K562 (cell line): Measurements from ENCODE around the gene POLR1B. TPM values are rescaled to one million over a fixed set of nuclear protein-coding genes. Genes with fewer than 3 reads are reported as not detected.

Experiments
- CBFA2T2 ChIP-seq: fragments of 450-650 bp; conservative IDR thresholded peaks from 2 replicates; pipeline ENCODE4 v1.6.1; 2017; ENCODE audit warnings: mild to moderate bottlenecking
- CHAMP1 ChIP-seq: fragments of 450-650 bp; IDR thresholded peaks from 2 replicates; pipeline ENCODE4 v1.6.1; 2016; ENCODE audit warnings: mild to moderate bottlenecking
- CREB5 ChIP-seq: fragments of 250-450 bp; sonication (Bioruptor Pico); IDR thresholded peaks from 2 replicates; pipeline ENCODE4 v1.5.0; 2020; ENCODE audit warnings: mild to moderate bottlenecking
- ETS2 ChIP-seq: IDR thresholded peaks from 2 replicates; pipeline ENCODE4 v1.6.1; 2016; ENCODE audit warnings: borderline replicate concordance, missing genetic modification characterization, mild to moderate bottlenecking, moderate library complexity, missing compliant biosample characterization; ENCODE audit not compliant: poor library complexity, severe bottlenecking
- FIP1L1 ChIP-seq: fragments of 200-400 bp; formaldehyde crosslinking; IDR thresholded peaks from 2 replicates; pipeline ENCODE4 v1.6.1; 2018; ENCODE audit warnings: mild to moderate bottlenecking, low read depth, low read length; ENCODE audit not compliant: poor library complexity, severe bottlenecking
- FOXJ2 ChIP-seq: fragments of 200-800 bp; sonication (Bioruptor generic); IDR thresholded peaks from 2 replicates; pipeline ENCODE4 v1.6.1; 2016; ENCODE audit warnings: missing genetic modification characterization, missing compliant biosample characterization
- KAT8 ChIP-seq: fragments of 450-650 bp; IDR thresholded peaks from 2 replicates; pipeline ENCODE4 v1.6.1; 2016; ENCODE audit warnings: low read depth, mild to moderate bottlenecking
- KLF16 ChIP-seq: IDR thresholded peaks from 2 replicates; pipeline ENCODE4 v1.6.1; 2016; ENCODE audit warnings: antibody characterized with exemption
- MAFK ChIP-seq: IDR thresholded peaks from 2 replicates; pipeline ENCODE4 v1.6.1; 2011; ENCODE audit warnings: low read length, improper control_type of control experiment
- MTA2 ChIP-seq: fragments of 450-650 bp; IDR thresholded peaks from 2 replicates; pipeline ENCODE4 v1.6.1; 2016; ENCODE audit warnings: low read depth
- NFE2 ChIP-seq: IDR thresholded peaks from 2 replicates; pipeline ENCODE4 v1.6.1; 2014; ENCODE audit warnings: antibody characterized with exemption, low read depth
- PHTF2 ChIP-seq: fragments of 250-450 bp; sonication (Bioruptor Pico); IDR thresholded peaks from 2 replicates; pipeline ENCODE4 v1.5.0; 2021; ENCODE audit warnings: mild to moderate bottlenecking
- POLR2B ChIP-seq: fragments of 450-650 bp; IDR thresholded peaks from 2 replicates; pipeline ENCODE4 v1.6.1; 2018; ENCODE audit warnings: low read depth; ENCODE audit not compliant: partially characterized antibody
- RBFOX2 ChIP-seq: fragments of 200-400 bp; formaldehyde crosslinking; IDR thresholded peaks from 2 replicates; pipeline ENCODE4 v1.6.1; 2017; ENCODE audit warnings: low read depth, mild to moderate bottlenecking, low read length, moderate library complexity
- RBM14 ChIP-seq: fragments of 200-400 bp; formaldehyde crosslinking; IDR thresholded peaks from 2 replicates; pipeline ENCODE4 v1.6.1; 2018; ENCODE audit warnings: low read depth, mild to moderate bottlenecking, low read length, moderate library complexity, borderline replicate concordance; ENCODE audit not compliant: insufficient read depth
- RUNX1 ChIP-seq: sonication (generic); IDR thresholded peaks from 2 replicates; pipeline ENCODE4 v1.6.1; 2016; ENCODE audit warnings: antibody characterized with exemption, low read depth
- SETDB1 ChIP-seq: IDR thresholded peaks from one replicate; pipeline ENCODE4 v1.6.1; 2012; ENCODE audit warnings: low read length, control low read depth, inconsistent platforms
- SIRT6 ChIP-seq: IDR thresholded peaks from one replicate; pipeline ENCODE4 v1.6.1; 2012; ENCODE audit warnings: low read depth, mild to moderate bottlenecking, control low read depth, inconsistent platforms, low read length, moderate library complexity
- SMARCC2 ChIP-seq: fragments of 450-650 bp; IDR thresholded peaks from 2 replicates; pipeline ENCODE4 v1.6.1; 2017; ENCODE audit warnings: antibody characterized with exemption, moderate library complexity, mild to moderate bottlenecking, low read depth
- ZBTB33 ChIP-seq: sonication (generic); formaldehyde crosslinking; IDR thresholded peaks from 2 replicates; pipeline ENCODE4 v1.8.1; 2023; ENCODE audit warnings: mild to moderate bottlenecking, missing genetic modification reagents
- ZNF143 ChIP-seq: sonication (generic); formaldehyde crosslinking; IDR thresholded peaks from 2 replicates; pipeline ENCODE4 v1.9.0; 2022; ENCODE audit warnings: mild to moderate bottlenecking, missing genetic modification reagents
- ZNF197 ChIP-seq: fragments of 200-800 bp; sonication (Bioruptor generic); IDR thresholded peaks from 2 replicates; pipeline ENCODE4 v1.6.1; 2016; ENCODE audit warnings: low read depth, missing genetic modification characterization, missing compliant biosample characterization
- ZNF507 ChIP-seq: conservative IDR thresholded peaks from 2 replicates; pipeline ENCODE4 v1.6.1; 2017; ENCODE audit warnings: missing genetic modification characterization, missing compliant biosample characterization
- ZZZ3 ChIP-seq: fragments of 450-650 bp; IDR thresholded peaks from 2 replicates; pipeline ENCODE4 v1.6.1; 2016; ENCODE audit warnings: antibody characterized with exemption, mild to moderate bottlenecking, moderate library complexity
- polyA plus RNA-seq, 8 experiments: library from polyadenylated mRNA; depleted of rRNA in 4 of 8; stranded (reverse) in 5 of 8; unstranded in 3 of 8; fragments of >200 nt; fragmentation: Nextera tagmentation in 2 of 8; fragmentation: Illumina TruSeq in 1 of 8; extraction: Ambion mirVana in 2 of 8; extraction: Trizol in 1 of 8; gene quantifications; 2 replicates each; pipeline versions ENCODE4 v1.2.1 to v1.2.3, GENCODE V29; 2011 to 2014; ENCODE audit warnings: inconsistent platforms in 1 of 8, missing spikeins in 1 of 8
- total RNA-seq, 7 experiments: library from RNA; depleted of rRNA in 6 of 7; stranded (reverse); fragments of >200 nt in 6 of 7; fragmentation: Illumina TruSeq in 2 of 7; extraction: Trizol in 2 of 7; gene quantifications; 2 replicates each; pipeline versions ENCODE4 v1.2.1 to v1.2.3, GENCODE V29; 2011 to 2021; ENCODE audit warnings: low replicate concordance in 1 of 7

POLR1B gene
- total and polyA plus RNA-seq, 9 of the 15 experiments (the other 6 are each of a cell fraction or from before 2014, with no cell fraction given): 19.8 to 55.1 (median 40.2) TPM

- 0 out of 2 replicates have a peak, but pooled peaks have one; percentile 25 for TF ChIP-seq CREB5 (CRISPR knock-in tag)
- TF ChIP-seq SMARCC2: no peak
- TF ChIP-seq ZNF197 (CRISPR knock-in tag): no peak
- TF ChIP-seq KAT8: no peak
- TF ChIP-seq CBFA2T2: no peak
- no peak for TF ChIP-seq CHAMP1
- TF ChIP-seq ZBTB33: no peak
- TF ChIP-seq ZNF143 (CRISPR knock-in tag): no peak
- TF ChIP-seq MTA2: no peak
- no peak for TF ChIP-seq FOXJ2 (tag)
- TF ChIP-seq SETDB1: no peak
- TF ChIP-seq ZZZ3: no peak
- no peak for TF ChIP-seq ZNF507 (tag)
- TF ChIP-seq NFE2: no peak
- TF ChIP-seq ETS2 (tag): no peak
- TF ChIP-seq KLF16: 0 out of 2 replicates have a peak, but pooled peaks have one; percentile 6
- no peak; the same call in 1 of the 2 replicates for TF ChIP-seq MAFK
- TF ChIP-seq RUNX1: no peak
- peak; percentile 46 for TF ChIP-seq POLR2B
- no peak for TF ChIP-seq RBM14
- TF ChIP-seq FIP1L1: no peak
- no peak for TF ChIP-seq PHTF2
- no peak for TF ChIP-seq SIRT6
- no peak for TF ChIP-seq RBFOX2
Observed at GRCh38 chr2:112541315-112542122, 746 bp upstream of the POLR1B start (continued).
